ENCODE results near the gene VEZT.

Gene VEZT

GRCh38 chr12:95217377-95218149, at the start of gene VEZT, which contains the start of gene FGD6:
TSS of gene VEZT (plus strand) at chr12:95217807. CDS start at chr12:95217851, 44 bp downstream.
TSS of gene FGD6 (minus strand) at chr12:95217467. CDS start at chr12:95217240, 227 bp downstream.
- Histone ChIP-seq H3K4me3 (ENCODE audit: low read depth in 1 of 5, low read length in 5 of 5) (peak within 1 kb of the TSS; percentile 91 to 100 (median 97)), H3K36me3 (ENCODE audit: control insufficient read depth in 5 of 5, insufficient read depth in 5 of 5, low read length in 5 of 5) (no peaks in the 10 kb centered on the region), H3K27me3 (ENCODE audit: control insufficient read depth in 5 of 5, insufficient read depth in 4 of 5, low read length in 5 of 5) (no peaks in the 10 kb centered on the region), H3K27ac (ENCODE audit: low read depth, low read length) (peak within 1 kb of the TSS; percentile 95), H3K4me1 (ENCODE audit: control insufficient read depth in 5 of 5, insufficient read depth in 5 of 5, low read length in 5 of 5) (peaks cover 0 to 33% (median 24%) of the 10 kb centered on the region in 5 donors), H3K9me3 (ENCODE audit: control insufficient read depth in 5 of 5, low read length in 5 of 5) (no peaks in the 10 kb centered on the region), H3K9ac (ENCODE audit: low read length in 5 of 5) (peak within 1 kb of the TSS; percentile 81 to 97 (median 91))

- H3K4me1 ChIP-seq (ENCODE audit: control insufficient read depth in 5 of 5, insufficient read depth in 5 of 5, low read length in 5 of 5): peaks cover 0 to 7% (median 3%) of the 10 kb centered on the region in 5 donors
- H3K27me3 ChIP-seq (ENCODE audit: control insufficient read depth in 5 of 5, insufficient read depth in 4 of 5, low read length in 5 of 5): no peaks in the 10 kb centered on the region
- no peak overlapping the region for H3K27ac ChIP-seq (ENCODE audit: low read depth, low read length)
- no peaks in the 10 kb centered on the region for H3K36me3 ChIP-seq (ENCODE audit: control insufficient read depth in 5 of 5, insufficient read depth in 5 of 5, low read length in 5 of 5)
- no peak overlapping the region for H3K4me3 ChIP-seq (ENCODE audit: low read depth in 1 of 5, low read length in 5 of 5)
- H3K9me3 ChIP-seq (ENCODE audit: control insufficient read depth in 5 of 5, low read length in 5 of 5): no peaks in the 10 kb centered on the region
- H3K9ac ChIP-seq (ENCODE audit: low read length in 5 of 5): no peak overlapping the region
Observed at GRCh38 chr12:95168746-95169145, 48.9 kb upstream of the VEZT start.

GRCh38 chr12:95169368-95169767, 48.2 kb upstream of the VEZT start:
- H3K27ac ChIP-seq (ENCODE audit: low read depth, low read length): no peak overlapping the region
- H3K4me3 ChIP-seq (ENCODE audit: low read depth in 1 of 5, low read length in 5 of 5): no peak overlapping the region
- H3K4me1 ChIP-seq (ENCODE audit: control insufficient read depth in 5 of 5, insufficient read depth in 5 of 5, low read length in 5 of 5): peaks cover 0 to 10% (median 4%) of the 10 kb centered on the region in 5 donors
- no peak overlapping the region for H3K9ac ChIP-seq (ENCODE audit: low read length in 5 of 5)
- no peaks in the 10 kb centered on the region for H3K36me3 ChIP-seq (ENCODE audit: control insufficient read depth in 5 of 5, insufficient read depth in 5 of 5, low read length in 5 of 5)
- H3K9me3 ChIP-seq (ENCODE audit: control insufficient read depth in 5 of 5, low read length in 5 of 5): no peaks in the 10 kb centered on the region
- H3K27me3 ChIP-seq (ENCODE audit: control insufficient read depth in 5 of 5, insufficient read depth in 4 of 5, low read length in 5 of 5): no peaks in the 10 kb centered on the region

- Histone ChIP-seq H3K27ac (ENCODE audit: low read depth, low read length) (no peak overlapping the region), H3K9ac (ENCODE audit: low read length in 5 of 5) (no peak overlapping the region)
Observed at GRCh38 chr12:95173392-95174251, 44.0 kb upstream of the VEZT start.

GRCh38 chr12:95177201-95177768, 40.3 kb upstream of the VEZT start:
- H3K27ac ChIP-seq (ENCODE audit: low read depth, low read length): no peak overlapping the region

More at GRCh38 chr12:95173392-95174251, 44.0 kb upstream of the VEZT start:
- Histone ChIP-seq H3K9me3 (ENCODE audit: control insufficient read depth in 5 of 5, low read length in 5 of 5) (no peaks in the 10 kb centered on the region), H3K36me3 (ENCODE audit: control insufficient read depth in 5 of 5, insufficient read depth in 5 of 5, low read length in 5 of 5) (no peaks in the 10 kb centered on the region), H3K4me1 (ENCODE audit: control insufficient read depth in 5 of 5, insufficient read depth in 5 of 5, low read length in 5 of 5) (peaks cover 0 to 17% (median 4%) of the 10 kb centered on the region in 5 donors), H3K27me3 (ENCODE audit: control insufficient read depth in 5 of 5, insufficient read depth in 4 of 5, low read length in 5 of 5) (no peaks in the 10 kb centered on the region), H3K4me3 (ENCODE audit: low read depth in 1 of 5, low read length in 5 of 5) (no peak overlapping the region)

GRCh38 chr12:95178136-95178535, 39.5 kb upstream of the VEZT start:
- Histone ChIP-seq H3K9ac (ENCODE audit: low read length in 5 of 5) (no peak overlapping the region), H3K36me3 (ENCODE audit: control insufficient read depth in 5 of 5, insufficient read depth in 5 of 5, low read length in 5 of 5) (no peaks in the 10 kb centered on the region), H3K4me1 (ENCODE audit: control insufficient read depth in 5 of 5, insufficient read depth in 5 of 5, low read length in 5 of 5) (peaks cover 0 to 14% (median 4%) of the 10 kb centered on the region in 5 donors), H3K27ac (ENCODE audit: low read depth, low read length) (no peak overlapping the region), H3K27me3 (ENCODE audit: control insufficient read depth in 5 of 5, insufficient read depth in 4 of 5, low read length in 5 of 5) (no peaks in the 10 kb centered on the region), H3K9me3 (ENCODE audit: control insufficient read depth in 5 of 5, low read length in 5 of 5) (no peaks in the 10 kb centered on the region), H3K4me3 (ENCODE audit: low read depth in 1 of 5, low read length in 5 of 5) (no peak overlapping the region)

More at GRCh38 chr12:95177201-95177768, 40.3 kb upstream of the VEZT start:
- H3K36me3 ChIP-seq (ENCODE audit: control insufficient read depth in 5 of 5, insufficient read depth in 5 of 5, low read length in 5 of 5): no peaks in the 10 kb centered on the region
- H3K9me3 ChIP-seq (ENCODE audit: control insufficient read depth in 5 of 5, low read length in 5 of 5): no peaks in the 10 kb centered on the region
- H3K9ac ChIP-seq (ENCODE audit: low read length in 5 of 5): no peak overlapping the region
- peaks cover 0 to 14% (median 4%) of the 10 kb centered on the region in 5 donors for H3K4me1 ChIP-seq (ENCODE audit: control insufficient read depth in 5 of 5, insufficient read depth in 5 of 5, low read length in 5 of 5)
- no peaks in the 10 kb centered on the region for H3K27me3 ChIP-seq (ENCODE audit: control insufficient read depth in 5 of 5, insufficient read depth in 4 of 5, low read length in 5 of 5)
- H3K4me3 ChIP-seq (ENCODE audit: low read depth in 1 of 5, low read length in 5 of 5): no peak overlapping the region

- peaks cover 0 to 8% (median 0%) of the 10 kb centered on the region in 5 donors for H3K4me1 ChIP-seq (ENCODE audit: control insufficient read depth in 5 of 5, insufficient read depth in 5 of 5, low read length in 5 of 5)
Observed at GRCh38 chr12:95179011-95179410, 38.6 kb upstream of the VEZT start.

GRCh38 chr12:95181103-95181502, 36.5 kb upstream of the VEZT start:
- no peaks in the 10 kb centered on the region for H3K36me3 ChIP-seq (ENCODE audit: control insufficient read depth in 5 of 5, insufficient read depth in 5 of 5, low read length in 5 of 5)
- no peaks in the 10 kb centered on the region for H3K27me3 ChIP-seq (ENCODE audit: control insufficient read depth in 5 of 5, insufficient read depth in 4 of 5, low read length in 5 of 5)
- H3K27ac ChIP-seq (ENCODE audit: low read depth, low read length): no peak overlapping the region
- peaks cover 0 to 6% (median 0%) of the 10 kb centered on the region in 5 donors for H3K4me1 ChIP-seq (ENCODE audit: control insufficient read depth in 5 of 5, insufficient read depth in 5 of 5, low read length in 5 of 5)
- no peaks in the 10 kb centered on the region for H3K9me3 ChIP-seq (ENCODE audit: control insufficient read depth in 5 of 5, low read length in 5 of 5)
- no peak overlapping the region for H3K4me3 ChIP-seq (ENCODE audit: low read depth in 1 of 5, low read length in 5 of 5)
- no peak overlapping the region for H3K9ac ChIP-seq (ENCODE audit: low read length in 5 of 5)

More at GRCh38 chr12:95179011-95179410, 38.6 kb upstream of the VEZT start:
- Histone ChIP-seq H3K27me3 (ENCODE audit: control insufficient read depth in 5 of 5, insufficient read depth in 4 of 5, low read length in 5 of 5) (no peaks in the 10 kb centered on the region), H3K36me3 (ENCODE audit: control insufficient read depth in 5 of 5, insufficient read depth in 5 of 5, low read length in 5 of 5) (no peaks in the 10 kb centered on the region), H3K9ac (ENCODE audit: low read length in 5 of 5) (no peak overlapping the region), H3K4me3 (ENCODE audit: low read depth in 1 of 5, low read length in 5 of 5) (no peak overlapping the region), H3K27ac (ENCODE audit: low read depth, low read length) (no peak overlapping the region), H3K9me3 (ENCODE audit: control insufficient read depth in 5 of 5, low read length in 5 of 5) (no peaks in the 10 kb centered on the region)

GRCh38 chr12:95182868-95183415, 34.7 kb upstream of the VEZT start:
- H3K9me3 ChIP-seq (ENCODE audit: control insufficient read depth in 5 of 5, low read length in 5 of 5): no peaks in the 10 kb centered on the region
- no peaks in the 10 kb centered on the region for H3K27me3 ChIP-seq (ENCODE audit: control insufficient read depth in 5 of 5, insufficient read depth in 4 of 5, low read length in 5 of 5)
- H3K9ac ChIP-seq (ENCODE audit: low read length in 5 of 5): no peak overlapping the region
- no peak overlapping the region for H3K4me3 ChIP-seq (ENCODE audit: low read depth in 1 of 5, low read length in 5 of 5)
- H3K27ac ChIP-seq (ENCODE audit: low read depth, low read length): no peak overlapping the region
- H3K4me1 ChIP-seq (ENCODE audit: control insufficient read depth in 5 of 5, insufficient read depth in 5 of 5, low read length in 5 of 5): no peaks in the 10 kb centered on the region
- no peaks in the 10 kb centered on the region for H3K36me3 ChIP-seq (ENCODE audit: control insufficient read depth in 5 of 5, insufficient read depth in 5 of 5, low read length in 5 of 5)

Data from subcutaneous abdominal adipose tissue (tissue), 5 donors.